Activated T-helper 2 cell treated with anti-CD3 and anti-CD28 coated beads, Interferon-gamma antibody, Interleukin-2, Interleukin-4, amounts not matched to agents 10 μg/mL and 5 μg/mL and 100 μg/mL, durations not matched to agents 14 hours and 24 hours and 36 hours (primary cell): Measurements from ENCODE around the gene AP1M1. TPM values are rescaled to one million over a fixed set of nuclear protein-coding genes. Genes with fewer than 3 reads are reported as not detected.

Experiments
- DNase-seq: peaks from one replicate; pipeline ENCODE4 v3.0.0; 2021; ENCODE audit warnings: low spot score
- H3K27ac Mint-ChIP-seq: one replicate; pipeline ENCODE4 v1.8.0; 2021; ENCODE audit warnings: mixed read lengths
- H3K27me3 Mint-ChIP-seq: one replicate; pipeline ENCODE4 v1.8.0; 2021; ENCODE audit warnings: low read depth, mixed read lengths
- H3K36me3 Mint-ChIP-seq: one replicate; pipeline ENCODE4 v1.8.0; 2021; ENCODE audit warnings: low read depth, mixed read lengths
- H3K4me1 Mint-ChIP-seq: one replicate; pipeline ENCODE4 v1.8.0; 2021; ENCODE audit warnings: low read depth, mixed read lengths
- H3K4me3 Mint-ChIP-seq: one replicate; pipeline ENCODE4 v1.8.0; 2021; ENCODE audit warnings: low read depth, mild to moderate bottlenecking, moderate library complexity, mixed read lengths
- H3K9me3 Mint-ChIP-seq: one replicate; pipeline ENCODE4 v1.8.0; 2021; ENCODE audit warnings: mixed read lengths
- intact Hi-C: fragments of 100-400 bp; cut with micrococcal nuclease; formaldehyde crosslinking; loops from one replicate; pipeline ENCODE4 v1.15.1; 2023
- total RNA-seq: library from RNA; stranded (reverse); gene quantifications from 2 replicates; pipeline ENCODE4 v1.2.3, GENCODE V29; 2022

AP1M1 gene
- total RNA-seq, 1 donor from 2014 or later, result 106 TPM

DNA sequence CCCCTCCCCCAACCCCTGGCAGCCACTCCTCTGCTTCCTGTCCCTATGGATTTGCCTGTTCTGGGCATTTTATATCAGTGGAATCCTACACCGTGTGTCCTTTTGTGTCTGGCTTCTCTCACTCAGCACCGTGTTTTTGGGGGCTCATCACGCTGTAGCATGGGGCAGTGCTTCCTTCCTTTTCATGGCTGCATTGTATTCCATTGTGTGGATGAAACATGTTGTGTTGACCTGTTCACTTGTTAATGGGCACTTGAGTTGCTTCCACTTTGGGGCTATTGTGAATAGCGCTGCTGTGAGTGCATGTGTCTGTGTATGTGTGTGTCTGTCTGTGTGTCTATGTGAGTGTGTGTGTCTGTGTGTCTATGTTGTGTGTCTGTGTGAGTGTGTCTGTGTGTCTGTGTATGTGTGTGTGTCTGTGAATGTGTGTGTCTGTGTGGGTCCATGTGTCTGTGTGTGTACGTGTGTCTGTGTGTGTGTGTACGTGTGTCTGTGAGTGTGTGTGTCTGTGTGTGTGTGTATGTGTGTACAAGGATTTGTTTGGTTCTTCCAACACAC lies 57.2 kb downstream of the AP1M1 start:
- no peak for DNase-seq
- intact Hi-C loops, result no loop called here

DNA sequence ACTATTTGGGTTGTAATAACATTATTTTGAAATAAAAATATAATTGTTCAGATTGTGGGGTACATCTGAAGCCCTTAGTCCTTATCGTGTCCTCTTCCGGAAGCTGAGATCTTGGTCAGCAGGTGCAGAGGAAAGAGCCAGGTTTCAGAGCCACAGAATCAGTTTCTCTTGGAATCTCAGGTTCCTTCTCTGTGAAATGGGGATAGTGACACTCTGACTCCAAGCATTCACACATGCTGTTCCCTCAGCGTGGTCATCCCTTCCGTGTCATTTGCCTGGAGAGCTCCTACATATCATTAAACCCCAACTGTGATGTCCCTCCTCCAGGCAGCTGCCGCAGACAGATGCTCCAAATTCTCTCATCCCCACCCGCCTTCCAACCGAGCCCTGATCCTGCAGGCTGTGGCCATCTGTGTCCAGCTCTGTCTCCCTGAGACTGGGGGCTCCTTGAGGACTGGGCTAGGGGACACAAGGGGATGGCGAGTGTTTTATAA lies 59.8 kb downstream of the AP1M1 start:
- H3K4me1 Mint-ChIP-seq, result peaks cover 29% of the 10 kb centered on the region

More for the DNA sequence above, 57.2 kb downstream of the AP1M1 start:
- H3K4me1 Mint-ChIP-seq, result peaks cover 6% of the 10 kb centered on the region
- no peaks in the 10 kb centered on the region for H3K36me3 Mint-ChIP-seq
- H3K27me3 Mint-ChIP-seq, result peaks cover 7% of the 10 kb centered on the region
- H3K4me3 Mint-ChIP-seq, result no peak overlapping the region
- no peak overlapping the region for H3K27ac Mint-ChIP-seq
- no peaks in the 10 kb centered on the region for H3K9me3 Mint-ChIP-seq

GRCh38 chr19:16258440-16258903 lies 60.8 kb downstream of the AP1M1 start:
- no peak for DNase-seq
- H3K27me3 Mint-ChIP-seq, result peaks cover 12% of the 10 kb centered on the region
- intact Hi-C loops, result no loop called here
- no peaks in the 10 kb centered on the region for H3K9me3 Mint-ChIP-seq
- H3K4me3 Mint-ChIP-seq, result no peak overlapping the region
- no peaks in the 10 kb centered on the region for H3K36me3 Mint-ChIP-seq
- H3K27ac Mint-ChIP-seq, result no peak overlapping the region
- peaks cover 32% of the 10 kb centered on the region for H3K4me1 Mint-ChIP-seq

More for the DNA sequence above, 59.8 kb downstream of the AP1M1 start:
- peaks cover 10% of the 10 kb centered on the region for H3K27me3 Mint-ChIP-seq
- H3K4me3 Mint-ChIP-seq, result no peak overlapping the region
- intact Hi-C loops, result no loop called here
- no peaks in the 10 kb centered on the region for H3K36me3 Mint-ChIP-seq
- no peak for DNase-seq
- H3K9me3 Mint-ChIP-seq, result no peaks in the 10 kb centered on the region
- no peak overlapping the region for H3K27ac Mint-ChIP-seq

GRCh38 chr19:16259385-16260159 lies 61.9 kb downstream of the AP1M1 start:
- no peak for DNase-seq
- intact Hi-C loops, result no loop called here
- no peak overlapping the region for H3K27ac Mint-ChIP-seq
- H3K9me3 Mint-ChIP-seq, result no peaks in the 10 kb centered on the region
- peaks cover 12% of the 10 kb centered on the region for H3K27me3 Mint-ChIP-seq
- H3K4me1 Mint-ChIP-seq, result peaks cover 32% of the 10 kb centered on the region
- H3K4me3 Mint-ChIP-seq, result no peak overlapping the region
- H3K36me3 Mint-ChIP-seq, result no peaks in the 10 kb centered on the region

DNA sequence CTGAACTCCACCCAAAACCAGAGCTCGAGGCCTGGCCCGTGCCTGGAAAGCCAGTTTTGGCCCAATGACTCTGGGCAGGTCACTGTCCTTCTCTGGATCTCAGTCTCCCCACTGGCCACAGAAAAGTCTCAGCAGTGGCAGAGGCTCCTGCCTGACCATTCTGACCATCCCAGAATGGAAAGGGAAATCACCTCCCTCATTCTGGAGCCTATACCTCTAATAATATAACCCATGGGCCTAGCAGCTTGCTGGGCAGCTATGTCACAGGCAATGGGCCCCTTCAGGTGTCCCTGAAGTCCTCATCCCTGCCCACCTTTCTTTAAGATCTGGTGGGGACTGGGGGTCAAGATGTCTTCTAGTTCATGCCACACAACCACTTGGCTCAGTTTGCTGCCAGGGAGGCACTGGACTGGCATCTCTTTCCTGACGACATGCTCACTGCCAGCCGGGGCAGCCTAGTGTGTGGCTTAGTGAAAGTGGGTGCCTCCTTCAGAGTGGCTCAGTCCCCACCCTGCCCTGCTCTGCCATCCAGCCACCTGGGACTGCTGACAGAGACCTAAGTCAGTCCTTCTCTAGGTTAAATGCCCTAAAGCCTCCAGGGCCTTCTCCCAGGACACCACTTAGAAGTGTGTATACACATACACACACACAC lies 62.6 kb downstream of the AP1M1 start:
- Mint-ChIP-seq H3K9me3 (no peaks in the 10 kb centered on the region), H3K27me3 (peaks cover 14% of the 10 kb centered on the region), H3K4me1 (peaks cover 37% of the 10 kb centered on the region), H3K36me3 (no peaks in the 10 kb centered on the region), H3K4me3 (no peak overlapping the region), H3K27ac (no peak overlapping the region)
- DNase-seq, result no peak
- intact Hi-C loops, result no loop called here

DNA sequence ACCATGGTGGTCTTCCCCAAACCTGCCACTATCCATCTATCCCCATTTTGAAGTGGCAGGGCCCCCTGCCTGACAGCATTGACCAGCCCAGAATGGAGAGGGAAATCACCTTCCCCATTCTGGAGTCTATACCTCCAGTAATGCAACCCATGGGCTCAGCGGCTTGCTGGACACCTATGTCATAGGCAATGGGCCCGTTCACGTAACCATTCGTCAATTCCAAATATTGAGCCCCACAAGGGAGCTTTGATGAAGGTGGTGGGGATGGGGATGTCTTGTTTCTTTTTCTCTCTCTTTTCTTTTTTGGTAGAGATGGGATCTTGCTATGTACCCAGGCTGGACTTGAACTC lies 63.1 kb downstream of the AP1M1 start:
- no peak for DNase-seq
- Mint-ChIP-seq H3K27me3 (peaks cover 15% of the 10 kb centered on the region), H3K4me1 (peaks cover 37% of the 10 kb centered on the region), H3K27ac (no peak overlapping the region), H3K36me3 (no peaks in the 10 kb centered on the region), H3K9me3 (no peaks in the 10 kb centered on the region), H3K4me3 (no peak overlapping the region)
- intact Hi-C loops, result no loop called here

DNA sequence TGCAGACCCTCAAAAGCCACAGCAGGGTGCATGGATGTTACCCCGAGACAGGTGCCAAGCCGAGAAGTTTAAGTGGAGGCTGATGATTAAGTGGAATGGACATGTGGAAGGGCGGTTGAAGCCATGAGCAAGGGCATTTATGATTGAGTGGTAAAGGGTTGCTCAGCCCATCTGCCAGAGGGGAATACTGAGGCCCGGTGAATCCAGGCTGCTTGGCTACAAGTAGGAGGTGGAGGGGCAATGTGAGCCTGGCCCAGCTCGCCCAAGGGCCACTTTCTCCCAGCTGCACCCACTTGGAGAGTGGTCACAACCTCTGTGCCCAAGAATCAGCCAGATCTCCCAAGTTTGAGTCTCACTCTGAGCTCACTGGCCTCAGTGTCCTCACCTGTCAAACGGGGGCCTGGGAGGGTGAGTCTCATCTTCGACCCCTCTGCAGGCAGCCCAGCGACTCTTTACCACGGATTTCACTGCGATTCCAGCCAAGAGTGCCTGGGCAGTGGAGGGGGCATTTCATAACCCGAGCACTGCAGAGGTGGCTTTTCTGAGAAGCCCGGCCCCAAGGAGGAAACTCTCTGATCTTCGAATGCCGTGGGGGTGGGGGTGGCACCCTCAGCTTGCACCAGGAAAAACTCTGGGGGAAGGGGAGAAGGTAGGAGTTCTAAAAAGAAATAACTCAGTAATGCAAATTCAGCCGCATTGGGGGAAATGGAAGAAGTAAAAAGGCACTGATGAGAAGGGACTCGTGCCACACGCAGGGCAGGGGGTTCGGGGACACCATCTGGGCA lies 64.1 kb downstream of the AP1M1 start:
- H3K27me3 Mint-ChIP-seq, result peaks cover 19% of the 10 kb centered on the region
- H3K4me1 Mint-ChIP-seq, result peaks cover 46% of the 10 kb centered on the region
- peak overlapping the region; percentile 18 for H3K27ac Mint-ChIP-seq
- peak overlapping the region; percentile 31 for H3K4me3 Mint-ChIP-seq
- intact Hi-C loops, result no loop called here
- no peaks in the 10 kb centered on the region for H3K36me3 Mint-ChIP-seq
- no peak for DNase-seq
- H3K9me3 Mint-ChIP-seq, result no peaks in the 10 kb centered on the region

- Mint-ChIP-seq H3K27me3 (peaks cover 22% of the 10 kb centered on the region), H3K4me3 (no peak overlapping the region), H3K9me3 (no peaks in the 10 kb centered on the region), H3K36me3 (no peaks in the 10 kb centered on the region), H3K4me1 (peaks cover 51% of the 10 kb centered on the region), H3K27ac (no peak overlapping the region)
- intact Hi-C loops, result no loop called here
- no peak for DNase-seq
Observed at GRCh38 chr19:16262618-16263017, 64.9 kb downstream of the AP1M1 start.

- DNase-seq, result no peak
- no peaks in the 10 kb centered on the region for H3K9me3 Mint-ChIP-seq
- H3K27ac Mint-ChIP-seq, result no peak overlapping the region
- H3K27me3 Mint-ChIP-seq, result peaks cover 22% of the 10 kb centered on the region
- H3K4me1 Mint-ChIP-seq, result peaks cover 51% of the 10 kb centered on the region
- no peaks in the 10 kb centered on the region for H3K36me3 Mint-ChIP-seq
- no peak overlapping the region for H3K4me3 Mint-ChIP-seq
- intact Hi-C loops, result no loop called here
Observed at GRCh38 chr19:16263141-16263761, 65.5 kb downstream of the AP1M1 start.

DNA sequence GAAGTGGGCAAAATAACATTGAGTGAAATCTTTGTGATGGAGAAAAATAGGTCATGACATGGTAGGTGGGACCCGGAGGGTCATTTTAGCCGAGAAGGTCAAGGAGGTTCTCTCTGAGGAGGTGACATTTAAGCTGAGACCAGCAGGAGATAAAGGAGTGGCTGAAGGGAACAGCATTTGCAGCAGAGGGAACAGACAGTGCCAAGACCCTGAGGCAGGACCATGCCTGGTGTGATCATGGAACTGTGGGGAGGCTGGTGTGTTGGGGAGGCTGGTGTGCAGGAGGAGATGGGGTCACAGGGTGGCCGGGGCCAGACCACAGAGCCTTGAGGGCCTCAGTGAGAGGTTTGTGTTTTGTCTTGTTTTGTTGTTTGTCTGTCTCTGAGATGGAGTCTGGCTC lies 67.5 kb downstream of the AP1M1 start:
- DNase-seq, result no peak
- Mint-ChIP-seq H3K4me1 (peaks cover 48% of the 10 kb centered on the region), H3K36me3 (no peaks in the 10 kb centered on the region), H3K4me3 (no peak overlapping the region), H3K9me3 (no peaks in the 10 kb centered on the region), H3K27me3 (peaks cover 27% of the 10 kb centered on the region), H3K27ac (no peak overlapping the region)
- intact Hi-C loops, result loop anchor here (5.0 kb wide), 2 partner anchors 62 to 107 kb away; no protein-coding TSS in a partner anchor

- no peaks in the 10 kb centered on the region for H3K9me3 Mint-ChIP-seq
- intact Hi-C loops, result loop anchor here (5.0 kb wide), 2 partner anchors 61 to 106 kb away; no protein-coding TSS in a partner anchor
- H3K36me3 Mint-ChIP-seq, result no peaks in the 10 kb centered on the region
- H3K4me3 Mint-ChIP-seq, result no peak overlapping the region
- H3K27ac Mint-ChIP-seq, result peak overlapping the region; percentile 13
- peaks cover 25% of the 10 kb centered on the region for H3K27me3 Mint-ChIP-seq
- no peak for DNase-seq
- H3K4me1 Mint-ChIP-seq, result peaks cover 43% of the 10 kb centered on the region
Observed at GRCh38 chr19:16265890-16266585, 68.3 kb downstream of the AP1M1 start.

DNA sequence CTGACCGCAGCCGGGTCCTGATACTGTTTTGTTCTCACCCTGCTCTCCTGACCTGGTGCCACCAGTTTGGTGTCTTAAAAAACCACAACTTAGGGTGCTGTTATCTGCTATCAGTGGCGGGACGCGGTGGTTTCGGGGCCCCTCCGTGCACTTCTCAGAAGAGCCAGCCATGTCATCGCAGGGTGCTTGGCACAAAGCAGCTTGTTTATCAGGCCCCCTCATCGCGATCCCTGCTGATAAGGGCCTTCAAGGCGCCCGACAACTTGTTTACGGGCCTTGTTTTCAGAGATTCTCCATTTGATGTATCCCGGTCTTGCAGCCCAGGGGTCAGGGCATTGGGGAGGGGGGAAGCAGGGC lies 68.9 kb downstream of the AP1M1 start:
- Mint-ChIP-seq H3K36me3 (no peaks in the 10 kb centered on the region), H3K9me3 (no peaks in the 10 kb centered on the region), H3K4me3 (peak overlapping the region; percentile 15), H3K27ac (peak overlapping the region; percentile 13), H3K4me1 (peaks cover 38% of the 10 kb centered on the region), H3K27me3 (peaks cover 25% of the 10 kb centered on the region)
- DNase-seq, result peak; percentile 80
- intact Hi-C loops, result loop anchor here (5.0 kb wide), 2 partner anchors 61 to 106 kb away; no protein-coding TSS in a partner anchor
